ENCODE results near the gene MSH3. TPM values are rescaled to one million over a fixed set of nuclear protein-coding genes. Genes with fewer than 3 reads are reported as not detected.

Gene MSH3
- polyA plus RNA-seq, 1 of the 3 experiments (the other 2 are of a cell fraction) = 3.5 TPM

- 30% methylated on average over 1 of the region's 1 CpG for WGBS (ENCODE audit: low lambda C conversion rate)
- TF ChIP-seq SIN3A (IDR thresholded peaks at IDR 0.05; ENCODE audit: borderline replicate concordance, low read depth, low read length) (no peak), RXRA (IDR thresholded peaks at IDR 0.05; ENCODE audit: borderline replicate concordance, low read depth) (no peak), EP300 (IDR thresholded peaks at IDR 0.05; ENCODE audit: borderline replicate concordance in 1 of 2, low read depth in 1 of 2, low read length in 1 of 2) (no peak), PBX3 (IDR thresholded peaks at IDR 0.05) (no peak), FOXM1 (IDR thresholded peaks at IDR 0.05; ENCODE audit: low read depth) (no peak), RAD21 (IDR thresholded peaks at IDR 0.05; ENCODE audit: low read length) (no peak), ELF1 (IDR thresholded peaks at IDR 0.05) (no peak), RFX5 (IDR thresholded peaks at IDR 0.05; ENCODE audit: low read length) (no peak), CTCF (IDR thresholded peaks at IDR 0.05) (no peak), MAX (IDR thresholded peaks at IDR 0.05; ENCODE audit: low read depth) (no peak), GATA2 (CRISPR knock-in tag; IDR thresholded peaks at IDR 0.05) (no peak), FOSL2 (IDR thresholded peaks at IDR 0.05; ENCODE audit: borderline replicate concordance, low read depth) (no peak), MEF2A (IDR thresholded peaks at IDR 0.05; ENCODE audit: borderline replicate concordance, low read depth) (no peak), JUND (IDR thresholded peaks at IDR 0.05) (no peak), SMC3 (IDR thresholded peaks at IDR 0.05; ENCODE audit: low read depth, low read length) (no peak), TAF1 (IDR thresholded peaks at IDR 0.05; ENCODE audit: borderline replicate concordance, low read depth, low read length) (no peak), REST (IDR thresholded peaks at IDR 0.05; ENCODE audit: low read depth, low read length) (no peak), ZBTB33 (IDR thresholded peaks at IDR 0.05; ENCODE audit: borderline replicate concordance, low read depth) (no peak)
- no peak overlapping the region for H3K4me3 ChIP-seq (ENCODE audit: low read depth in 2 of 2, low read length in 1 of 2)
- H3K9ac ChIP-seq = no peak overlapping the region
- peaks cover 3 to 12% of the 10 kb centered on the region in 2 experiments for H3K36me3 ChIP-seq (replicated peaks in 1 of 2; ENCODE audit: control insufficient read depth in 1 of 2, insufficient read depth in 2 of 2, low read length in 1 of 2)
- ChIA-PET POLR2A (no interaction called here), CTCF (interaction anchor here (1.1 to 1.6 kb wide), 3 partner anchors 16 to 488 kb away, joined by 3 read pairs; no protein-coding TSS in a partner anchor)
- no peaks in the 10 kb centered on the region for H3K9me2 ChIP-seq
- no peaks in the 10 kb centered on the region for H3K27me3 ChIP-seq (ENCODE audit: insufficient read depth)
- H4K20me1 ChIP-seq (ENCODE audit: insufficient read depth) = no peaks in the 10 kb centered on the region
- H3F3A ChIP-seq (replicated peaks; ENCODE audit: insufficient read depth) = peaks cover 4% of the 10 kb centered on the region
- no peaks in the 10 kb centered on the region for H3K9me3 ChIP-seq
- no peak overlapping the region for H3K27ac ChIP-seq (ENCODE audit: low read depth in 2 of 2, low read length in 1 of 2)
- no peak overlapping the region for H2AFZ ChIP-seq (ENCODE audit: low read depth)
- H3K4me2 ChIP-seq = no peak overlapping the region
- no peaks in the 10 kb centered on the region for H3K79me2 ChIP-seq (ENCODE audit: insufficient read depth)
- no peaks in the 10 kb centered on the region; a peak in 2 of 4 replicates for H3K4me1 ChIP-seq (ENCODE audit: control insufficient read depth in 1 of 2, insufficient read depth in 2 of 2, low read depth in 1 of 2, low read length in 1 of 2)
- DNase-seq = no peak
Observed at GRCh38 chr5:80707645-80708044, 53.2 kb downstream of the MSH3 start.
